ENCODE results near the gene DYNLL2.
A peak's percentile ranks its signal among the peaks of the same experiment; 100 is the strongest.

- TF ChIP-seq CTCF (conservative IDR thresholded peaks at IDR 0.05; ENCODE audit: low read length) (peak; percentile 77), EZH2phosphoT487 (IDR thresholded peaks at IDR 0.05; ENCODE audit: borderline replicate concordance) (no peak)
These were observed 38.7 kb downstream of the DYNLL2 start for GRCh38 chr17:58121925-58122324.

Measured in Loucy (cell line).